GM23338 (cell line): Measurements from ENCODE around the gene ATF4. TPM values are rescaled to one million over a fixed set of nuclear protein-coding genes. Genes with fewer than 3 reads are reported as not detected.

ENCODE experiments used
- ATAC-seq: fragments of 200-7000 bp; cut with Tn5 transposase; 3 replicates; pipeline ENCODE4 v1.9.1; 2020
- DNase-seq: peaks from one replicate; pipeline ENCODE4 v3.0.0-alpha.2; 2015; ENCODE audit warnings: low spot score
- H2AFZ ChIP-seq: fragments of 200-600 bp; sonication (generic); 2 replicates; pipeline ENCODE4 v1.8.0; 2016; ENCODE audit warnings: antibody characterized with exemption, mild to moderate bottlenecking, moderate library complexity
- H3F3A ChIP-seq: fragments of 200-600 bp; sonication (generic); replicated peaks from 2 replicates; pipeline ENCODE4 v1.8.0; 2017; ENCODE audit warnings: antibody characterized with exemption, mixed run types, low read depth
- H3K27ac ChIP-seq: fragments of 200-600 bp; sonication (generic); 2 replicates; pipeline ENCODE4 v1.6.1; 2016; ENCODE audit warnings: low read depth
- H3K27me3 ChIP-seq: fragments of 200-600 bp; sonication (generic); 2 replicates; pipeline ENCODE4 v1.8.0; 2016; ENCODE audit warnings: mild to moderate bottlenecking, mixed run types, moderate library complexity; ENCODE audit not compliant: insufficient read depth
- H3K36me3 ChIP-seq: fragments of 200-600 bp; sonication (generic); 2 replicates; pipeline ENCODE4 v1.8.0; 2016; ENCODE audit warnings: mild to moderate bottlenecking; ENCODE audit not compliant: insufficient read depth
- H3K4me1 ChIP-seq: fragments of 200-600 bp; sonication (generic); 2 replicates; pipeline ENCODE4 v1.8.0; 2016; ENCODE audit warnings: mild to moderate bottlenecking, moderate library complexity; ENCODE audit not compliant: insufficient read depth
- H3K4me2 ChIP-seq: fragments of 200-600 bp; sonication (generic); 2 replicates; pipeline ENCODE4 v1.7.1; 2017; ENCODE audit warnings: mixed run types
- H3K4me3 ChIP-seq: fragments of 200-600 bp; sonication (generic); 2 replicates; pipeline ENCODE4 v1.6.1; 2016; ENCODE audit warnings: mixed run types
- H3K79me2 ChIP-seq: fragments of 200-600 bp; sonication (generic); replicated peaks from 2 replicates; pipeline ENCODE4 v1.8.0; 2017; ENCODE audit warnings: mild to moderate bottlenecking; ENCODE audit not compliant: insufficient read depth
- H3K9me2 ChIP-seq: fragments of 200-600 bp; sonication (generic); 2 replicates; pipeline ENCODE4 v1.8.0; 2017; ENCODE audit not compliant: insufficient read depth
- H4K20me1 ChIP-seq: fragments of 200-600 bp; sonication (generic); replicated peaks from 2 replicates; pipeline ENCODE4 v1.8.0; 2017; ENCODE audit warnings: mild to moderate bottlenecking; ENCODE audit not compliant: insufficient read depth
- H3K27ac Mint-ChIP-seq: 2 replicates; pipeline ENCODE4 v1.8.0; 2020; ENCODE audit warnings: inconsistent platforms, mild to moderate bottlenecking, moderate library complexity, mixed read lengths
- H3K27me3 Mint-ChIP-seq: 3 replicates; pipeline ENCODE4 v1.8.0; 2022; ENCODE audit warnings: low read depth, mild to moderate bottlenecking, moderate library complexity, mixed read lengths, inconsistent platforms; ENCODE audit not compliant: insufficient read depth, poor library complexity
- H3K36me3 Mint-ChIP-seq: 3 replicates; pipeline ENCODE4 v1.8.0; 2021; ENCODE audit warnings: low read depth, mild to moderate bottlenecking, inconsistent platforms, moderate library complexity, mixed read lengths
- H3K4me1 Mint-ChIP-seq: 3 replicates; pipeline ENCODE4 v1.8.0; 2020; ENCODE audit warnings: mild to moderate bottlenecking, inconsistent platforms, mixed read lengths
- H3K4me3 Mint-ChIP-seq: 3 replicates; pipeline ENCODE4 v1.8.0; 2021; ENCODE audit warnings: moderate library complexity, mild to moderate bottlenecking, inconsistent platforms, mixed read lengths
- H3K9me3 Mint-ChIP-seq: 3 replicates; pipeline ENCODE4 v1.8.0; 2020; ENCODE audit warnings: moderate library complexity, mild to moderate bottlenecking, inconsistent platforms, mixed read lengths
- CREB1 ChIP-seq: fragments of 250-450 bp; sonication (Bioruptor Pico); IDR thresholded peaks from 2 replicates; pipeline ENCODE4 v1.5.0; 2020; ENCODE audit warnings: low read depth, mild to moderate bottlenecking, moderate library complexity
- CTCF ChIP-seq, 2 experiments: fragments of 200-600 bp in 1 of 2; sonication (generic) in 1 of 2; conservative IDR thresholded peaks; 2 replicates each; pipeline versions ENCODE4 v1.5.1 to v1.6.1; 2016 to 2017; ENCODE audit warnings: antibody characterized with exemption in 2 of 2, low read depth in 2 of 2, mild to moderate bottlenecking in 2 of 2, moderate library complexity in 1 of 2
- ETS1 ChIP-seq: IDR thresholded peaks from 2 replicates; pipeline ENCODE4 v1.6.1; 2016; ENCODE audit warnings: antibody characterized with exemption
- EZH2 ChIP-seq: fragments of 200-600 bp; sonication (generic); IDR thresholded peaks from one replicate; pipeline ENCODE4 v1.8.0; 2017; ENCODE audit warnings: antibody characterized with exemption, mild to moderate bottlenecking, low read depth; ENCODE audit not compliant: unreplicated experiment
- EZH2phosphoT487 ChIP-seq: fragments of 200-600 bp; sonication (generic); IDR thresholded peaks from one replicate; pipeline ENCODE4 v1.8.1; 2018; ENCODE audit warnings: antibody characterized with exemption; ENCODE audit not compliant: unreplicated experiment
- JUNB ChIP-seq: IDR thresholded peaks from one replicate; pipeline ENCODE4 v1.6.1; 2016; ENCODE audit warnings: antibody characterized with exemption; ENCODE audit not compliant: unreplicated experiment
- NANOG ChIP-seq: IDR thresholded peaks from 2 replicates; pipeline ENCODE4 v1.6.1; 2016; ENCODE audit warnings: antibody characterized with exemption, borderline replicate concordance
- POLR2AphosphoS5 ChIP-seq: IDR thresholded peaks from 2 replicates; pipeline ENCODE4 v1.6.1; 2016; ENCODE audit warnings: antibody characterized with exemption, low read depth
- REST ChIP-seq: IDR thresholded peaks from one replicate; pipeline ENCODE4 v1.6.1; 2018; ENCODE audit warnings: antibody characterized with exemption; ENCODE audit not compliant: unreplicated experiment
- STAT1 ChIP-seq: IDR thresholded peaks from one replicate; pipeline ENCODE4 v1.6.1; 2016; ENCODE audit warnings: antibody characterized with exemption; ENCODE audit not compliant: unreplicated experiment
- ZNF114 ChIP-seq: fragments of 250-450 bp; sonication (Bioruptor Pico); IDR thresholded peaks from 2 replicates; pipeline ENCODE4 v1.5.0; 2020; ENCODE audit warnings: mild to moderate bottlenecking, moderate library complexity
- ZNF331 ChIP-seq: fragments of 250-450 bp; sonication (Bioruptor Pico); IDR thresholded peaks from 2 replicates; pipeline ENCODE4 v1.5.0; 2020; ENCODE audit warnings: low read depth, mild to moderate bottlenecking, moderate library complexity
- ZNF462 ChIP-seq: fragments of 250-450 bp; sonication (Bioruptor Pico); IDR thresholded peaks from 2 replicates; pipeline ENCODE4 v1.5.0; 2020; ENCODE audit warnings: mild to moderate bottlenecking, moderate library complexity
- polyA plus RNA-seq: library from polyadenylated mRNA; unstranded; fragments of >200 nt; fragmentation: Nextera tagmentation; extraction: Ambion mirVana; gene quantifications from 2 replicates; pipeline ENCODE4 v1.2.1, GENCODE V29; 2016
- total RNA-seq: library from RNA; depleted of rRNA; stranded (reverse); fragments of >200 nt; shearing (Covaris generic); gene quantifications from 2 replicates; pipeline ENCODE4 v1.2.3, GENCODE V29; 2014

ATF4 gene
- total and polyA plus RNA-seq, 2 experiments from 2014 or later = 446 to 553 TPM

- Mint-ChIP-seq H3K9me3 (no peaks in the 10 kb centered on the region; the same call in 2 of the 3 replicates), H3K4me1 (peaks cover 40% of the 10 kb centered on the region), H3K36me3 (no peaks in the 10 kb centered on the region; the same call in 2 of the 3 replicates), H3K27me3 (peaks cover 10% of the 10 kb centered on the region), H3K27ac (no peak overlapping the region), H3K4me3 (no peak overlapping the region)
- Histone ChIP-seq H3K27me3 (no peaks in the 10 kb centered on the region), H3K36me3 (no peaks in the 10 kb centered on the region), H2AFZ (no peak overlapping the region), H3K4me1 (peaks cover 26% of the 10 kb centered on the region), H3K4me2 (no peak overlapping the region), H4K20me1 (peaks cover 7% of the 10 kb centered on the region; the same call in 1 of the 2 replicates), H3F3A (0 out of 2 replicates have a peak, but pooled peaks cover 6% of the 10 kb centered on the region), H3K79me2 (no peaks in the 10 kb centered on the region), H3K4me3 (no peak overlapping the region), H3K27ac (no peak overlapping the region), H3K9me2 (no peaks in the 10 kb centered on the region)
- TF ChIP-seq STAT1 = no peak
- TF ChIP-seq POLR2AphosphoS5 = no peak
- no peak for TF ChIP-seq CREB1
- TF ChIP-seq CTCF (conservative IDR thresholded peaks at IDR 0.05; ENCODE audit: low read depth in 2 of 2) = no peak
- TF ChIP-seq REST = no peak
- no peak for TF ChIP-seq EZH2phosphoT487
- no peak for TF ChIP-seq NANOG
- no peak for TF ChIP-seq JUNB
- no peak for TF ChIP-seq EZH2
- TF ChIP-seq ETS1 = no peak
- TF ChIP-seq ZNF114 (CRISPR knock-in tag) = no peak
- no peak for TF ChIP-seq ZNF331 (CRISPR knock-in tag)
- TF ChIP-seq ZNF462 = no peak
- ATAC-seq = no peak
- no peak for DNase-seq
Observed at GRCh38 chr22:39477542-39477941, 42.8 kb upstream of the ATF4 start.
